ENCODE measurements around the gene RASAL1. TPM values are rescaled to one million over a fixed set of nuclear protein-coding genes. Genes with fewer than 3 reads are reported as not detected.

Gene RASAL1
- total RNA-seq, 1 donor from 2014 or later: 0.26 TPM

DNA sequence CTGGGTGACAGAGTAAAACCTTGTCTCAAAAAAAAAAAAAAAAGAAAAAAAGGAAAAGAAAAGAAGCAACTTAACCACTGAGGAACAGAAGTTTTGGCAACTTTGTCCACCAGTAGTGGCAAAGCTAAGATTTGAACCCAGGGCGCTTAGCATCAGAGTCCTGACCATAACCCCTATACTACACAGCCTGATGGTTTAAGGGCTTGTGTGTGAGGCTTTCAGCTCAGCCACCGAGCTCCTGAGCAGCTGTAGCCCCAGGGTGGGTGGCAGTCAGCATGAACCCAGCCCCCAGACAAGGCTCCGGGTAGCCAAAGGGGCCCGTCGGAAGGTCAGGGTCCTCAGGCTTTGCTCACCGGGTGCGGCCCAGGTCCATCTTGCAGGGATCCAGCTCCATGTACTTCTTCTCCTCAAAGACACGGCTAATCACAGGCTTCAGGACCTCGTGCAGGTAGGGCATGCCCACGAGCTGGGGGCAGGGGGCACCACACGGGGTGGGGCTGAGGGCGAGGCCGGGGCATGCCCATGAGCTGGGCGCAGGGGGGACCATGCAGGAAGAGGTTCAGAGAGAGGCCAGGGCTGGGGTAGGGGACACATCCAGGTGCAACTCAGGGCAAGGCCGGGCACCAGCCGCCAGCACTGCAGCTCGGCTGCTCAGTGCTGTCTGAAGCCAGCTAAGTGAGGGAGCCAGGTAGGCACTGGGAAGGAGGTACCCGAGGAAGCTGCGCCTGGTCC lies 20.9 kb downstream of the RASAL1 start:
- no peak overlapping the region for H3K27ac ChIP-seq
- no peak overlapping the region for H3K4me3 ChIP-seq
- H3K9me3 ChIP-seq: no peaks in the 10 kb centered on the region
- DNase-seq (no peak), ATAC-seq (no peak)
- no peaks in the 10 kb centered on the region for H3K4me1 ChIP-seq
- intact Hi-C loops (cut with DNase I): no loop called here
- no peaks in the 10 kb centered on the region for H3K36me3 ChIP-seq
- peaks cover 5% of the 10 kb centered on the region for H3K27me3 ChIP-seq
- TF ChIP-seq, protein P1, sequence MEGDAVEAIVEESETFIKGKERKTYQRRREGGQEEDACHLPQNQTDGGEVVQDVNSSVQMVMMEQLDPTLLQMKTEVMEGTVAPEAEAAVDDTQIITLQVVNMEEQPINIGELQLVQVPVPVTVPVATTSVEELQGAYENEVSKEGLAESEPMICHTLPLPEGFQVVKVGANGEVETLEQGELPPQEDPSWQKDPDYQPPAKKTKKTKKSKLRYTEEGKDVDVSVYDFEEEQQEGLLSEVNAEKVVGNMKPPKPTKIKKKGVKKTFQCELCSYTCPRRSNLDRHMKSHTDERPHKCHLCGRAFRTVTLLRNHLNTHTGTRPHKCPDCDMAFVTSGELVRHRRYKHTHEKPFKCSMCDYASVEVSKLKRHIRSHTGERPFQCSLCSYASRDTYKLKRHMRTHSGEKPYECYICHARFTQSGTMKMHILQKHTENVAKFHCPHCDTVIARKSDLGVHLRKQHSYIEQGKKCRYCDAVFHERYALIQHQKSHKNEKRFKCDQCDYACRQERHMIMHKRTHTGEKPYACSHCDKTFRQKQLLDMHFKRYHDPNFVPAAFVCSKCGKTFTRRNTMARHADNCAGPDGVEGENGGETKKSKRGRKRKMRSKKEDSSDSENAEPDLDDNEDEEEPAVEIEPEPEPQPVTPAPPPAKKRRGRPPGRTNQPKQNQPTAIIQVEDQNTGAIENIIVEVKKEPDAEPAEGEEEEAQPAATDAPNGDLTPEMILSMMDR (IDR thresholded peaks at IDR 0.05): no peak

DNA sequence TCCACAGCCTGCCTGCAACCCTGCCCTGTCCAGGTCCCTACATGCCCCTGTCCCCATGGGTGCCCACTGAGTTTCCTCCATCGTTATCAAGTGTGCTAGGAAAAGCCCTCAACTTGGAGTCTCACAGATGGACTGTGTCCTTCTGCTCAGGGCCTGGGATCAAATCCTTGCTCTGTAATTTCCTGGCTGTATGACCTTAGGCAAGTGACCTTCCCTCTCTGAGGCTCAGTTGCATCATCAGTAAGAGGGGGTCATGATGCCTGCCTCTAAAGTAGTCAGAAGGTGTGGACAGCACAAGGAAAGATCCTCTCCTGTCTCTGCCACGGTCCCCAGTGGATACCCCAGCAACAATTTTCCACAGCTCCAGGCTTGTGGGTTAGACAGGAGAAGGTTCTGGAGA lies 22.2 kb downstream of the RASAL1 start:
- H3K27ac ChIP-seq: no peak overlapping the region
- no peaks in the 10 kb centered on the region for H3K36me3 ChIP-seq
- TF ChIP-seq, protein P1 (IDR thresholded peaks at IDR 0.05): no peak
- no peak overlapping the region for H3K4me3 ChIP-seq
- ATAC-seq (no peak), DNase-seq (no peak)
- no peaks in the 10 kb centered on the region for H3K9me3 ChIP-seq
- peaks cover 5% of the 10 kb centered on the region for H3K27me3 ChIP-seq
- H3K4me1 ChIP-seq: no peaks in the 10 kb centered on the region
- intact Hi-C loops (cut with DNase I): no loop called here

DNA sequence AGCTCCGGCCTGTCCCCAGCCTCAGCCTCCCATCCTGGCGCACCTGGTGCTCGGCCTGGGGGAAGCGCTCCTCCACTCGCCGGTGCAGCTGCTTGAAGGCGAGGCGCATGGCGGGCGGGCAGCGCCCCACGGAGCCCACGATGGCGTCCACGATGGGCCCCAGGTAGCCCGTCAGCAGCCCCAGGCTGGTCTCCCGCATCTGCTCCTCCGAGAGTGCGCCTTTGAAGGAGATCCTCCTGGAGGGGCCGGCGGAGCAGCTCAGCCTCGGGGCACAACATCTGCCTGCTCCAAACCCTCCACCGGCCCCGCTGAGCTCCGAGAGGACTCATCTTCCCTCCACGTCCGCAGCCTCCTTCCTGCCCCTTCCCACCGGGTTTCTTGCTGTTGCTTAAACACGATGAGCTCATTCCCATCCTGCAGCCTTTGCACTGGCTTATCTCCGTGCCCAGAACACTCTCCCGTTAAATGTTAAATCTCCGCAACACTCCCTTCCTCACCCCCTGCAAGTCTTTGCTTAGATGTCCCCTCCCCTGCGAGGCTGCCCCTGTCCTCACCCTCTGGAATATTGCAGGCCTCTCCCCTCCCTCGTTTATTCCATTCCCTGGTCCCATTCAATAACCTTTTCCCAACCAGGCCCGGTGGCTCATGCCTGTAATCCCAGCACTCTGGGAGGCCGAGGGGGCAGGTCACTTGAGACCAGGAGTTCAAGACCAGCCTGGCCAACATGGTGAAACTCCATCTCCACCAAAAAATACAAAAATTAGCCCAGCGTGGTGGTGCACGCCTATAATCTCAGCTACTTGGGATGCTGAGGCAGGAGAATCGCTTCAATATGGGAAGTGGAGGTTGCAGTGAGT lies 23.3 kb downstream of the RASAL1 start:
- Histone ChIP-seq H3K4me1 (no peaks in the 10 kb centered on the region), H3K4me3 (no peak overlapping the region), H3K27ac (no peak overlapping the region), H3K36me3 (no peaks in the 10 kb centered on the region), H3K27me3 (peaks cover 5% of the 10 kb centered on the region), H3K9me3 (no peaks in the 10 kb centered on the region)
- TF ChIP-seq, protein P1 (IDR thresholded peaks at IDR 0.05): no peak
- no peak for DNase-seq
- intact Hi-C loops (cut with DNase I): no loop called here
- no peak for ATAC-seq

DNA sequence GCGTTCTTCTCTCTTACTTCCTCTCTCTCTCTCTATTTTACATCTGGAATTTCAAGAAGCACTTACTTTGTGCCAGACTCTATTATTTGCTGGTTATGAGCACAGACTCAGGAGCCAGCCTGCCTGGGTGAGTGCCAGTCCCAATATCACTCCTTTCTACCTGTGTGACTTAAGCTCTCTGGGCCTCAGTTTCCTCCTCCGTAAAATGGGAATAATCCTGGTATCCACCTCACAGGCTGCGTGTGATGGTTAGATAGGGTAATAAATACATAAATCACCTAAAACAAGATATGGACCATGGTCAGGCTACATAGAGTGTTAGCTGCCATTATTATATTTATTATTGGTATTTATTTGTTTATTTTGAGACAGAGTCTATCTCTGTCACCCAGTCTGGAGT lies 24.3 kb downstream of the RASAL1 start:
- TF ChIP-seq, protein P1 (IDR thresholded peaks at IDR 0.05): no peak
- Histone ChIP-seq H3K27me3 (peaks cover 5% of the 10 kb centered on the region), H3K4me1 (no peaks in the 10 kb centered on the region), H3K27ac (no peak overlapping the region), H3K4me3 (no peak overlapping the region), H3K9me3 (no peaks in the 10 kb centered on the region), H3K36me3 (no peaks in the 10 kb centered on the region)
- DNase-seq (no peak), ATAC-seq (no peak)
- intact Hi-C loops (cut with DNase I): no loop called here

DNA sequence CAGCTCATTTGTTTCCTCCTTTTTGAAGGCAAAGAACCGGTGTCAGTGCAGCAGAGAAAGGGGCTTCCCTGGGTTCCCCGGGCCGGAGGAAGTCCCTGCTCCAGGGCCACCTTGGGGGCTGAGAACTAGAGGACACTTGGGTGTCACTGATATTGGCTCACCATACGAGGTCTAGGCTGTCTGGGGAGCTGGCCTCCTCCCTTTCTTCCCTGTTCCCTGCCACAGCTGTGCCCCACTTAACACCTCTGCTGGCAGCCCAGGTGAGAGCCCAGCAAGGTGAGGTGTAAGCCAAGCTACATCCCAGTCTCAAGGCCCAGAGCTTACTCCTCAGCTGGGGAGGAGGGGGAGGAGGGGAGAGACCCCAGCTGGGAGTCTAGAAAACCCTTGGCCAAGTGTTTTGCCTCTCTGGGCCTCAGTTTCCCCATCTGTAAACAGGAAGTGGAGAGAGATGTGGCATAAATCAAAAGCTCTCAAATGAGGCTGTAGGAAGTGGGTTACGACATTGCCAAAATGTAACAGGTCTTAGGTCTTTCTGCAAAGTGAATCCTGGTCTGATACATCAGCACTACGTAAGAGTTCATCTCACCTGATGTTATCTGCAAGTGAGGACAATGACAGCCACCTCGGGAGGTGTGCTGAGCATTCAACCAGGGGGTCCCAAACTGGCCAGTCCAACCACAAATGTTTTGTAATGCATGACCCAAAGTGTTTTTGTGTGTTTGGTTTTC lies 25.5 kb downstream of the RASAL1 start:
- Histone ChIP-seq H3K4me3 (no peak overlapping the region), H3K27me3 (peaks cover 5% of the 10 kb centered on the region), H3K4me1 (no peaks in the 10 kb centered on the region), H3K9me3 (no peaks in the 10 kb centered on the region), H3K27ac (no peak overlapping the region), H3K36me3 (no peaks in the 10 kb centered on the region)
- ATAC-seq (no peak), DNase-seq (no peak)
- TF ChIP-seq, protein P1 (IDR thresholded peaks at IDR 0.05): no peak
- intact Hi-C loops (cut with DNase I): no loop called here
